GM18861 (cell line): ENCODE data around the gene PCDHGB4.
"Not testable (repeated sequence)": the region's sequence is repeated elsewhere in the genome, so short reads cannot be mapped to it uniquely, and the experiment has no call there.

Source experiments
- ATAC-seq: cut with Tn5 transposase; IDR thresholded peaks from one replicate; pipeline ENCODE4 v1.9.1; 2021; ENCODE audit not compliant: unreplicated experiment

Gene PCDHGB4

GRCh38 chr5:141397756-141398551, 10.5 kb downstream of the PCDHGB4 start, which contains the start of gene PCDHGB5:
PCDHGB5 (plus strand) TSS chr5:141397947; CDS start chr5:141398128, 181 bp downstream.
- ATAC-seq: not testable (repeated sequence)

GRCh38 chr5:141398608-141399007, 11.1 kb downstream of the PCDHGB4 start:
- ATAC-seq: no peak

GRCh38 chr5:141399555-141400258, 12.2 kb downstream of the PCDHGB4 start:
- ATAC-seq: no peak

GRCh38 chr5:141402553-141403243, 15.2 kb downstream of the PCDHGB4 start, which contains the start of gene PCDHGA9:
PCDHGA9 (plus strand) TSS chr5:141402778; CDS start chr5:141402953, 175 bp downstream.
- no peak for ATAC-seq

GRCh38 chr5:141403387-141403786, 15.9 kb downstream of the PCDHGB4 start:
- ATAC-seq: no peak

- peak; percentile 40 for ATAC-seq
These were observed 20.4 kb downstream of the PCDHGB4 start, which contains the start of gene PCDHGB6 for GRCh38 chr5:141407790-141408505. PCDHGB6 (plus strand) TSS chr5:141408021; CDS start chr5:141408203, 182 bp downstream.

GRCh38 chr5:141409598-141410306, 22.3 kb downstream of the PCDHGB4 start:
- no peak for ATAC-seq

GRCh38 chr5:141411575-141411974, 24.1 kb downstream of the PCDHGB4 start:
- no peak for ATAC-seq

GRCh38 chr5:141412854-141413539, 25.5 kb downstream of the PCDHGB4 start, which contains the start of gene PCDHGA10:
PCDHGA10 (plus strand) TSS chr5:141412987; CDS start chr5:141413176, 189 bp downstream.
- peak; percentile 81 for ATAC-seq

- ATAC-seq: no peak
These were observed 26.1 kb downstream of the PCDHGB4 start for GRCh38 chr5:141413540-141414069.

GRCh38 chr5:141414548-141415274, 27.2 kb downstream of the PCDHGB4 start:
- ATAC-seq: not testable (repeated sequence)

- not testable (repeated sequence) for ATAC-seq
These were observed 27.7 kb downstream of the PCDHGB4 start for GRCh38 chr5:141415275-141415618.

- ATAC-seq: peak; percentile 67
These were observed 30.1 kb downstream of the PCDHGB4 start, which contains the start of gene PCDHGB7 for GRCh38 chr5:141417494-141418172. PCDHGB7 (plus strand) TSS chr5:141417677; CDS start chr5:141417860, 183 bp downstream.

- ATAC-seq: no peak
These were observed 31.8 kb downstream of the PCDHGB4 start for GRCh38 chr5:141419074-141419880.

- no peak for ATAC-seq
These were observed 33.5 kb downstream of the PCDHGB4 start, which contains the start of gene PCDHGA11 for GRCh38 chr5:141420855-141421488. PCDHGA11 (plus strand) TSS chr5:141421051; CDS start chr5:141421228, 177 bp downstream.

- ATAC-seq: no peak
These were observed 34.0 kb downstream of the PCDHGB4 start for GRCh38 chr5:141421489-141421855.
